Measurements from ENCODE around the gene RHOBTB3. TPM values are rescaled to one million over a fixed set of nuclear protein-coding genes. Genes with fewer than 3 reads are reported as not detected.

Gene RHOBTB3
- total and polyA plus RNA-seq, 4 donors, result 12.9 to 150 (median 30.6) TPM

GRCh38 chr5:95823218-95823737 is 92.1 kb downstream of the RHOBTB3 start:
- WGBS, 2 donors, result 27 to 35% methylated on average over 7 of the region's 7 CpGs

DNA sequence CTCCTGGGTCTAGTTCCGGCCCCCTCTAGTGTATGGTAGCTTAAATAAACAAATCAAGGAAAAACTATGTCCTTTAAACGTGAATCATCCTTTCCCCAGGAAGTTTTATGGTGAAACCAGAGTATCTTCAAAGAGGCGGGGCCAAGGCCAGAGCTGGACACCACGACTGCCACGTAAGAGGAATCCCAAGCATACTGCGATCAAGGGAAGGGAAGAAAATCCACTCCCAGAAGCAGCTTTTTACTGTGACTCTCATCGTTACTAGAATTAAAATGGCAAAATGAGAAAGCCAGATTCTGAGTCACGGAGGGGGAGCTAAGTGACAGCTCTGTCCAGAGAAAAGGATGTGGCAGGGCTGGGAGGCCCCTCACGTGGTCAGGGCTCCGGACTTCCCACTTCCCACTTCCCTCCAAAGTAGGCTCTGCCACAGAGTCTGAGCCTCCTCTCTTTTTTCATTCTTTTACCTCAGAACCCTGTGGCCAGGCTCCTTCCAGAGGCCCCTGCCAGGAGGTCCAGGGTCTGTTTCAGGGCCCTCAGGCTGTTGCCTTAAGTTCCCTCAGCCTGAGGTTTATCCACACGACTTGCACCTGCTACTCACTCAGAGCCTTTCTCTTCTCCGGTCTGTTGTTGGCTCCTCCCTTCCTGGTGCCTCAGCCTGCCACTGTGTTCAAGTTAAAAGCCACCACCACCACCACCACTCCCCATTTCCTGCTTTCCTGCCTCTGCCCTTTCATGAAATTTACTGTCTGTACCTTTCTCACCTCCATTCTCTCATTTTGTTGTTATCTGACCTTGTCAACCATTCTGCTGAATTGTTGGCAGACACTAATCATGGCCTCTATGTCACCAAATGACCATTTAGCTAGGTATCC is 92.8 kb downstream of the RHOBTB3 start:
- ATAC-seq (ENCODE audit: insufficient read depth, low FRiP score) (peak; percentile 22), DNase-seq (peak in 1 of 3 donors; percentile 50)
- H3K4me1 ChIP-seq (ENCODE audit: control insufficient read depth in 5 of 5, insufficient read depth in 5 of 5, low read length in 5 of 5), result peaks cover 4 to 21% (median 11%) of the 10 kb centered on the region in 5 donors

More at GRCh38 chr5:95823218-95823737, 92.1 kb downstream of the RHOBTB3 start:
- DNase-seq (no peak), ATAC-seq (ENCODE audit: insufficient read depth, low FRiP score) (no peak)
- Histone ChIP-seq H3K4me1 (ENCODE audit: control insufficient read depth in 5 of 5, insufficient read depth in 5 of 5, low read length in 5 of 5) (peaks cover 7 to 24% (median 11%) of the 10 kb centered on the region in 5 donors), H3K36me3 (ENCODE audit: control insufficient read depth in 4 of 4, insufficient read depth in 4 of 4, low read length in 4 of 4) (no peaks in the 10 kb centered on the region), H3K9me3 (ENCODE audit: control insufficient read depth in 4 of 4, insufficient read depth in 3 of 4, low read length in 3 of 4) (no peaks in the 10 kb centered on the region), H3K27me3 (ENCODE audit: control insufficient read depth in 3 of 3, insufficient read depth in 3 of 3, low read length in 2 of 3) (no peaks in the 10 kb centered on the region), H3K4me3 (no peak overlapping the region), H3K27ac (ENCODE audit: low read depth in 1 of 2, low read length in 1 of 2) (peak overlapping the region; percentile 88 to 94), H3K9ac (ENCODE audit: insufficient read depth in 1 of 2, low read length in 2 of 2) (no peak overlapping the region)
- TF ChIP-seq, protein P1, sequence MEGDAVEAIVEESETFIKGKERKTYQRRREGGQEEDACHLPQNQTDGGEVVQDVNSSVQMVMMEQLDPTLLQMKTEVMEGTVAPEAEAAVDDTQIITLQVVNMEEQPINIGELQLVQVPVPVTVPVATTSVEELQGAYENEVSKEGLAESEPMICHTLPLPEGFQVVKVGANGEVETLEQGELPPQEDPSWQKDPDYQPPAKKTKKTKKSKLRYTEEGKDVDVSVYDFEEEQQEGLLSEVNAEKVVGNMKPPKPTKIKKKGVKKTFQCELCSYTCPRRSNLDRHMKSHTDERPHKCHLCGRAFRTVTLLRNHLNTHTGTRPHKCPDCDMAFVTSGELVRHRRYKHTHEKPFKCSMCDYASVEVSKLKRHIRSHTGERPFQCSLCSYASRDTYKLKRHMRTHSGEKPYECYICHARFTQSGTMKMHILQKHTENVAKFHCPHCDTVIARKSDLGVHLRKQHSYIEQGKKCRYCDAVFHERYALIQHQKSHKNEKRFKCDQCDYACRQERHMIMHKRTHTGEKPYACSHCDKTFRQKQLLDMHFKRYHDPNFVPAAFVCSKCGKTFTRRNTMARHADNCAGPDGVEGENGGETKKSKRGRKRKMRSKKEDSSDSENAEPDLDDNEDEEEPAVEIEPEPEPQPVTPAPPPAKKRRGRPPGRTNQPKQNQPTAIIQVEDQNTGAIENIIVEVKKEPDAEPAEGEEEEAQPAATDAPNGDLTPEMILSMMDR (IDR thresholded peaks at IDR 0.05; ENCODE audit: control extremely low read depth, extremely low read depth), result no peak

GRCh38 chr5:95824747-95825146 is 93.6 kb downstream of the RHOBTB3 start:
- WGBS, 2 donors, result 88 to 92% methylated on average over 5 of the region's 5 CpGs
- H3K9ac ChIP-seq (ENCODE audit: insufficient read depth in 1 of 2, low read length in 2 of 2), result no peak overlapping the region
- DNase-seq, result no peak
- peak overlapping the region; percentile 88 to 94 for H3K27ac ChIP-seq (ENCODE audit: low read depth in 1 of 2, low read length in 1 of 2)
- no peaks in the 10 kb centered on the region for H3K9me3 ChIP-seq (ENCODE audit: control insufficient read depth in 4 of 4, insufficient read depth in 3 of 4, low read length in 3 of 4)
- H3K36me3 ChIP-seq (ENCODE audit: control insufficient read depth in 4 of 4, insufficient read depth in 4 of 4, low read length in 4 of 4), result no peaks in the 10 kb centered on the region
- ATAC-seq (ENCODE audit: insufficient read depth, low FRiP score), result no peak
- H3K4me3 ChIP-seq, result no peak overlapping the region
- TF ChIP-seq, protein P1 (IDR thresholded peaks at IDR 0.05; ENCODE audit: control extremely low read depth, extremely low read depth), result no peak
- H3K27me3 ChIP-seq (ENCODE audit: control insufficient read depth in 3 of 3, insufficient read depth in 3 of 3, low read length in 2 of 3), result no peaks in the 10 kb centered on the region
- peaks cover 4 to 21% (median 11%) of the 10 kb centered on the region in 5 donors for H3K4me1 ChIP-seq (ENCODE audit: control insufficient read depth in 5 of 5, insufficient read depth in 5 of 5, low read length in 5 of 5)

More for the DNA sequence above, 92.8 kb downstream of the RHOBTB3 start:
- TF ChIP-seq, protein P1 (IDR thresholded peaks at IDR 0.05; ENCODE audit: control extremely low read depth, extremely low read depth), result no peak
- Histone ChIP-seq H3K27ac (ENCODE audit: low read depth in 1 of 2, low read length in 1 of 2) (peak overlapping the region; percentile 88 to 94), H3K27me3 (ENCODE audit: control insufficient read depth in 3 of 3, insufficient read depth in 3 of 3, low read length in 2 of 3) (no peaks in the 10 kb centered on the region), H3K9ac (ENCODE audit: insufficient read depth in 1 of 2, low read length in 2 of 2) (no peak overlapping the region), H3K36me3 (ENCODE audit: control insufficient read depth in 4 of 4, insufficient read depth in 4 of 4, low read length in 4 of 4) (no peaks in the 10 kb centered on the region), H3K4me3 (no peak overlapping the region), H3K9me3 (ENCODE audit: control insufficient read depth in 4 of 4, insufficient read depth in 3 of 4, low read length in 3 of 4) (no peaks in the 10 kb centered on the region)
- WGBS, 2 donors, result 10 to 30% methylated on average over 12 of the region's 12 CpGs
